Nucleus accumbens (tissue), 56 donors: ENCODE results near the gene CIC.

ENCODE experiments used
- DNase-seq, 56 donors: peaks; one replicate each; lab custom pipeline; 2025; lab: John Stamatoyannopoulos, UW

Gene CIC

DNA sequence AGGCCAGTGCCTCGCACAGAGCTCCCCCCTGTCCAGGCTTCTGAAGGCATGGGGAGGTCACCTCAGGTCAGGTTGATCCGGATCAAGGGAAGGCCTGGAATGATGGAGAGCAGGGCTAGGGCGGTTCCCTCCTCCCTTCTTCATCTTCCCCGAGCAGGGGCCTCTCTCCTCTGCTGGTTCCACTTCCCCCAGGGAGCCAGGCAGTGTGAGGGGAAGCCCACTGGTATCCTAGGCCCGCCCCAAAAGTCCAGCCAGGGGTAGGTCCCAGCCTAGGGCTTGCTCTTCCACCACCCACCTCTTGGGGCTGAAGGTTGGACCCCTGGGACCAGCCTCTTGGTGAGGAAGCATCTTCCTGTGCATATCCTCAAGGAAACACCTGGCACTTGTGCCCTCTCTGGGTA is 16.5 kb downstream of the CIC start:
- no peak for DNase-seq

DNA sequence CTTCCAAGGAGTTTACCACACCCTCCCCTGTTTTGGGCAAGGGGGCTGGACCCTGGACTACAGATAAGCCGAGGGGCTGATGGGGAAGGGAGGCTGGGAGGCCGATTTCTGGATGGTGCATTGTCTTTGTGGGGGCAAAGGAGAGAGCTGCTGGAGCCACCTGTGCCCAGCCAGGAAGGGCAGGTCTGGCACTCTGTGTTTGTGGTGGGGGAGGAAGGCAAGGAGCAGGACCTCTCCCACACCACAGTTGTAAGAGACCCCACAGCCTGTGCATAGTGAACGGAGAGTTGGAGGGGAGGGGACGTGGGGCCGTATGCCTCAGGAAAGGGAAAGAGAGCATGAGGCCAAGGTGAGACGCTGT is 16.9 kb downstream of the CIC start:
- DNase-seq, result no peak

DNA sequence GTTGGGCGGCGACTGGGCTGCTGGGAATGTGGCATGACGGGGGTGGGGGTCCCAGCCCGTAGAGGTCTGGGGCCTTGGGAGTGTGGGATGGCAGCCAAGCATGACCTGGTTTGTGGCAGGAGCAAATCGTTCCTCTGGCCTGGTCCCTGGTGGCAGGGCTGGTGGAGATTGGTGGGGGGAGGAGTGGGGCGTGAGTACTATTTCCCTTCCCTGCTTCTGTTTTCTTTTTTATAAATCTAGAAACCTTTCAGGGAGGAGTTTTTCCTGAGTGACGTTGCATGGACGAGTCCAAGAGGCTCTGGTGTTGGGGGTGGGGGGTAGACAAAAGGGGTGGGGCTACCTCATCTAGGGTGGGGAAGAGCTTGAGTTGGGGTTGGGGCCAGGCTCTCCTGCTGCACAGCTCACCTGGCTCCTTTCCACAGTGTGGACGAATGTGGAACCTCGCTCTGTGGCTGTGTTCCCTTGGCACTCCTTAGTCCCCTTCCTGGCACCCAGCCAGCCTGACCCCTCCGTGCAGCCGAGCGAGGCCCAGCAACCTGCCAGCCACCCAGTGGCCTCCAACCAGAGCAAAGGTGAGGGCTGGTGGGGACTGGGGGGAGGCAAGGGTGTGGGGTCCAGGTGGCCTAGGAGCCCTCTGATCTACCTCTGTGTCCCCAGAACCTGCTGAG is 17.4 kb downstream of the CIC start:
- DNase-seq, result peak in 17 of 56 donors; percentile 6 to 59 (median 24)

DNA sequence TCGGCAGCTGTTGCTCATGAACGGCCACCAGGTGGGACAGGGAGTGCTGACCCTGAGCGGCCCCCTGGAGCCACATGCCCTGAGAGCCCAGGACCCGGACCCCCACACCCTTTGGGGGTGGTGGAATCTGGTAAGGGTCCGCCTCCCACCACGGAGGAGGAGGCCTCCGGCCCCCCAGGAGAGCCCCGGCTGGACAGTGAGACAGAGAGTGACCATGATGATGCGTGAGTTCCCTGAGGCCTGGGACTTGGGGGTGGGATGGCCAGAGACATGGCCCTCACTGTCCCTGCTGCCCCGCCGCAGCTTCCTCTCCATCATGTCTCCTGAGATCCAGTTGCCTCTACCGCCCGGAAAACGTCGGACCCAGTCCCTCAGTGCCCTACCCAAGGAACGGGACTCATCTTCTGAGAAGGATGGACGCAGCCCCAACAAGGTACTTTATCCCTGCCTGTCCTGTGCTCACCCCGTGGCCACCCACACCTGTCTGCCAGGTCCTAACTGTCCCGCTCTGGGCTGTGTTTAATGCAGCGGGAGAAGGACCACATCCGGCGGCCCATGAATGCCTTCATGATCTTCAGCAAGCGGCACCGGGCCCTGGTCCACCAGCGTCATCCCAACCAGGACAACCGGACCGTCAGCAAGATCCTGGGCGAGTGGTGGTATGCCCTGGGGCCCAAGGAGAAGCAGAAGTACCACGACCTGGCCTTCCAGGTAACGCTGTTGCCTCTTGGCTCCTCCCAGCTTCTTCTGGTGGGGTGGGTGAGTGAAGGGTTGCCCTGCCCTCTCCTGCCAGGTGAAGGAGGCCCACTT is 18.2 kb downstream of the CIC start:
- DNase-seq, result no peak

DNA sequence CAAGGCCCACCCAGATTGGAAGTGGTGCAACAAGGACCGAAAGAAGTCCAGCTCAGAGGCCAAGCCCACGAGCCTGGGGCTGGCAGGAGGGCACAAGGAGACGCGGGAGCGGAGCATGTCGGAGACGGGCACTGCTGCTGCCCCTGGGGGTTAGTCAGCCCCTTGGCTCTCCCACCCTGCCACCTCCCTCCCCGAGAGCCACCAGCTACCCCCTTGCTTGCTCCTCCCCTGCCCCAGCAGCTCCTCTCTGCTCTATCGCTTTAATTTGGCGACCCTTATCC is 18.7 kb downstream of the CIC start:
- DNase-seq, result no peak

DNA sequence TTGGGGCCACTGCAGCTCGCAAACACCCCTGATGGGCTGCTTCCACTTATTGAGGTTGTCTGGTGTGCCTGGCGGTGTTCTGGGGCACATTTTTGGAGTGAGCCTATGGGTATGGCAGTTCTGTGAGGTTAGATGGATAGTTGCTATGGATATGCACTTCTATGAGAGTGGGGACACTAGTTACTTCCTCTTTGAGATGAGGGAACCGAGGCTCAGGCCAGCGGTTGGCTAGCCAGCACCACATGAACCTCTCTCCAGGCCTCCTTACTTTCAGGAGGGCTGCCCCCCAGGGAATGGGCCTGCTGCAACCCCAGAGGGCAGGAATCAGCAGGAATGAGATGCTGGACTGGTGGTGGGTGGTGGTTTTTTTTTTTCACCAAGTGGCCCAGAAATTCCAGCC is 19.3 kb downstream of the CIC start:
- no peak for DNase-seq

DNA sequence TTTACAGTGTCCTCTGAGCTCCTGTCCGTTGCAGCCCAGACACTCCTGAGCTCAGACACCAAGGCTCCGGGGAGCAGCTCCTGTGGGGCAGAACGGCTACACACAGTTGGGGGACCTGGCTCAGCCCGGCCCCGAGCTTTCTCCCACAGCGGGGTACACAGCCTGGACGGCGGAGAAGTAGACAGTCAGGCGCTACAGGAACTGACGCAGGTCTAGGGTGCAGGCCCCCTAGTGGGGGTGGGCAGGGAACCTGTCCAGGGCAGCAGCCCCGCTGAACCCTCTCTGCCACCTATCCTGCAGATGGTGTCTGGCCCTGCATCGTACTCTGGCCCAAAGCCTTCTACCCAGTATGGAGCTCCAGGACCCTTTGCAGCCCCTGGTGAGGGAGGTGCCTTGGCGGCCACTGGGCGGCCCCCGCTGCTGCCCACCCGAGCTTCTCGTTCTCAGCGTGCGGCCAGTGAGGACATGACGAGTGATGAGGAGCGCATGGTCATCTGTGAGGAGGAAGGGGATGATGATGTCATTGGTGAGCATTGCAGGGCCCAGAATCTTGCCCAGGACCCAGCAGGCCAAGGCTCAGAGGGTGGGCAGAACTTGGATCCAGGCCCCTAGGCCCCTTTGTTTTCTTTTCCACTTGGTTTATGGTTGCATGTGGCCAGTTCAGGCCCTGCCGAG is 20.0 kb downstream of the CIC start:
- no peak for DNase-seq

DNA sequence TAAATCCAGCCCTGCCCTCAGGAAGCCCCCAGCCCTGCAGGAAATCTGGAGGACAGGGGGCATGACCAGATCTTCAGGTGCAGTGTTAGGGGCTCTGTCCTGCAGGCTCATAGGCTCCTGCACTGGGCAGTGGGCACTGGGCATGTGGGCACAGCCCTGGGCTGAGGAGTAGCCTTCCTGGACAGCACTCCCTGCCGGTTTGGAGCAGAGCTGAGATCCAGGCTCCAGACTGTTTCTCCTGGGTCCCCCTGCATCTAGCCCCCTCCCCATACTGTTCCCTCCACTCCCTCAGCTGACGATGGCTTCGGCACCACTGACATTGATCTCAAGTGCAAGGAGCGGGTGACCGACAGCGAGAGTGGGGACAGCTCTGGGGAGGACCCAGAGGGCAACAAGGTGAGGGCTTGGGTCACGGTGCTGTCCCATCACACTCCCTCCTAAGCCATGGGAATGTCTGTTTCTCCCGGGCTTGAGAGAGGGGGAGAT is 20.5 kb downstream of the CIC start:
- DNase-seq, result no peak

DNA sequence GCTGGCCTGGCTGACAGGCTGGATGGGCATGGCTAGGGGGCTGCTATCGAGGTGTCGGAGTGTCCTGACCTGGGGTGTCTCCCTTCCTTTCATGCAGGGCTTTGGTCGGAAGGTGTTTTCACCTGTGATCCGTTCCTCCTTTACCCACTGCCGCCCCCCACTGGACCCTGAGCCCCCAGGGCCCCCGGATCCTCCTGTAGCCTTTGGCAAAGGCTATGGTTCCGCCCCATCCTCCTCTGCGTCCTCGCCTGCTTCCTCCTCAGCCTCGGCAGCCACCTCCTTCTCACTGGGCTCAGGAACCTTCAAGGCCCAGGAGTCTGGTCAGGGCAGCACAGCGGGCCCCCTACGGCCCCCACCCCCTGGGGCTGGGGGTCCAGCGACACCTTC is 21.1 kb downstream of the CIC start:
- DNase-seq, result no peak

DNA sequence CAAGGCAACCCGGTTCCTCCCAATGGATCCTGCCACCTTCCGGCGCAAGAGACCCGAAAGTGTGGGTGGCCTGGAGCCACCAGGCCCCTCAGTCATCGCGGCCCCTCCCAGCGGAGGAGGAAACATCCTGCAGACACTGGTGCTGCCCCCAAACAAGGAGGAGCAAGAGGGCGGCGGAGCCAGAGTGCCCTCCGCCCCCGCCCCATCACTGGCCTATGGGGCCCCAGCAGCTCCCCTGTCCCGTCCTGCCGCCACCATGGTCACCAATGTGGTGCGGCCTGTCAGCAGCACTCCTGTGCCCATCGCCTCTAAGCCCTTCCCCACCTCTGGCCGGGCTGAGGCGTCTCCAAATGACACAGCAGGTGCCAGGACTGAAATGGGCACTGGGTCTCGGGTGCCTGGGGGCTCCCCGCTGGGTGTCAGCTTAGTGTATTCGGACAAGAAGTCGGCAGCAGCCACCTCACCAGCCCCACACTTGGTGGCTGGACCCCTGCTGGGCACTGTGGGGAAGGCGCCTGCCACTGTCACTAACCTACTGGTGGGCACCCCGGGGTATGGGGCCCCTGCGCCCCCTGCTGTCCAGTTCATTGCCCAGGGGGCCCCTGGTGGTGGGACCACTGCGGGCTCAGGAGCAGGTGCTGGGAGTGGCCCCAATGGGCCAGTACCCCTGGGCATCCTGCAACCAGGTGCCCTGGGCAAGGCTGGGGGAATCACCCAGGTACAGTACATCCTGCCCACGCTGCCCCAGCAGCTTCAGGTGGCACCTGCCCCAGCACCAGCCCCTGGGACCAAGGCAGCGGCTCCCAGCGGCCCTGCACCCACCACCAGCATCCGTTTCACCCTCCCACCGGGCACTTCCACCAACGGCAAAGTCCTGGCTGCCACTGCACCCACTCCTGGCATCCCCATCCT is 21.7 kb downstream of the CIC start:
- no peak for DNase-seq

DNA sequence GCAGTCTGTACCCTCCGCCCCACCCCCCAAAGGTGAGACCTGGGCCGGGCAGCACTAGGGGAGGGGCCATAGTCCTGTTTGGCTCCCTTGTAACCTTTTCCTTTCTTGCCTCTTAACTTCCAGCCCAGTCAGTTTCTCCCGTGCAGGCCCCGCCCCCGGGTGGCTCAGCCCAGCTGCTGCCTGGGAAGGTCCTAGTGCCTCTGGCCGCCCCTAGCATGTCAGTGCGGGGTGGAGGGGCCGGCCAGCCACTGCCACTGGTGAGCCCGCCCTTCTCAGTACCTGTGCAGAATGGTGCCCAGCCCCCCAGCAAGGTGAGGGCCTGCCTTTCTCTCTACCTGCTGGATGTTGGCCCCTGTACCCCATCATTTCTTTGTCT is 22.4 kb downstream of the CIC start:
- no peak for DNase-seq

DNA sequence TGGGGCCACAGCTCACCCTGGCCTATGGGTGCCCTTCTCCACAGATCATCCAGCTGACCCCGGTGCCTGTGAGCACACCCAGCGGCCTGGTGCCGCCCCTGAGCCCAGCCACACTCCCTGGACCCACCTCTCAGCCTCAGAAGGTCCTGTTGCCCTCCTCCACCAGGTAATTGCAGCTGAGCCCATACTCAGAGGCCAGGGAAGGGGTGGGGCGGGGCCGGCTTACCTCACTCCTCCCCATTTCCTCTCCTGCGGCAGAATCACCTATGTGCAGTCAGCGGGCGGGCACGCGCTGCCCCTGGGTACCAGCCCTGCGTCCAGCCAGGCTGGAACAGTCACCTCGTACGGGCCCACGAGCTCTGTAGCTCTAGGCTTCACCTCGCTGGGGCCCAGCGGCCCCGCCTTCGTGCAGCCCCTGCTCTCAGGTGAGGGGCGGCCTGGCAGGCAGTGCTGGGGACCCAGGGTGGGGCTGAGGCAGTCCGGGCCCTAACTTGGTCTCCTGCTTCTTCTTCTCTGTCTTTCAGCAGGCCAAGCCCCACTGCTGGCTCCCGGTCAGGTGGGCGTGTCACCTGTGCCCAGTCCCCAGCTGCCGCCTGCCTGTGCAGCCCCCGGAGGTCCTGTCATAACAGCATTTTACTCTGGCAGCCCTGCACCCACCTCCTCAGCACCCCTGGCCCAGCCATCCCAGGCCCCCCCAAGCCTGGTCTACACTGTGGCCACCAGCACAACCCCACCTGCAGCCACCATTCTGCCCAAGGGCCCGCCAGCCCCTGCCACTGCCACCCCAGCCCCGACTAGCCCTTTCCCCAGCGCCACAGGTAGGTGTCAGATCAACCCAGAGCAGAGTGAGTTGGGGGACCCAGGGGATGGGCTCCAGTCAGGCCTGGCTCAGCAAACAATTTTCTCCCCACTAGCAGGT is 23.2 kb downstream of the CIC start:
- no peak for DNase-seq

DNA sequence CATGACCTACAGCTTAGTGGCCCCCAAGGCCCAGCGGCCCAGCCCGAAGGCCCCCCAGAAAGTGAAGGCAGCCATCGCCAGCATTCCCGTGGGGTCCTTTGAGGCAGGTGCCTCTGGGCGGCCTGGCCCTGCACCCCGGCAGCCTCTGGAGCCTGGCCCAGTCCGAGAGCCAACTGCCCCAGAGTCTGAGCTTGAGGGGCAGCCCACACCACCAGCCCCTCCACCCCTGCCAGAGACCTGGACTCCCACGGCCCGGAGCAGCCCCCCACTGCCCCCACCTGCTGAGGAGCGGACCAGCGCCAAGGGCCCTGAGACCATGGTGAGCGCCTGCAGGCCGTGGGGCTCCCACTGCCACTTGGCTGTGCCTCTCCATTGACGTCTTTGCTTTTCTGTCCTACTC is 23.9 kb downstream of the CIC start:
- DNase-seq, result no peak

DNA sequence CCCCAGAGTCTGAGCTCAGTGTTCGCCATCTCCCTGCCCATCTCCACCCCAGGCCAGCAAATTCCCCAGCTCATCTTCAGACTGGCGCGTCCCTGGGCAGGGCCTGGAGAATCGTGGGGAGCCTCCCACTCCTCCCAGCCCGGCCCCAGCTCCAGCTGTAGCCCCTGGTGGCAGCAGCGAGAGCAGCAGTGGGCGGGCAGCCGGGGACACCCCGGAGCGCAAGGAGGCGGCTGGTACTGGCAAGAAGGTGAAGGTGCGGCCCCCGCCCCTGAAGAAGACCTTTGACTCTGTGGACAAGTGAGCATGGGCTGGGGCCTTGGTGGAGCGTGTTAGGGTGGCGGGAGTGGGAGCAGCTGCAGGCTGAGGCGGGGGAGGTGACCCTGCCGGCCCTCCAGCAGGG is 24.5 kb downstream of the CIC start:
- DNase-seq, result no peak

DNA sequence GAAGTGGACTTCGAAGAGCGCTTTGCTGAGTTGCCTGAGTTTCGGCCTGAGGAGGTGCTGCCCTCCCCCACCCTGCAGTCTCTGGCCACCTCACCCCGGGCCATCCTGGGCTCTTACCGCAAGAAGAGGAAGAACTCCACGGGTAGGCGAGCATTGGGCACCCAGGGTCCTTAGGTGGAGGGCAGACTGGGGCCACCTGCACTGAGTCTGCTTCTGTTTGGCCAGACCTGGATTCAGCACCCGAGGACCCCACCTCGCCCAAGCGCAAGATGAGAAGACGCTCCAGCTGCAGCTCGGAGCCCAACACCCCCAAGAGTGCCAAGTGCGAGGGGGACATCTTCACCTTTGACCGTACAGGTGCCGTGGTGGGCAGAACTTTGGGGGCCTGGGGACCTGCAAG is 24.9 kb downstream of the CIC start:
- no peak for DNase-seq

DNA sequence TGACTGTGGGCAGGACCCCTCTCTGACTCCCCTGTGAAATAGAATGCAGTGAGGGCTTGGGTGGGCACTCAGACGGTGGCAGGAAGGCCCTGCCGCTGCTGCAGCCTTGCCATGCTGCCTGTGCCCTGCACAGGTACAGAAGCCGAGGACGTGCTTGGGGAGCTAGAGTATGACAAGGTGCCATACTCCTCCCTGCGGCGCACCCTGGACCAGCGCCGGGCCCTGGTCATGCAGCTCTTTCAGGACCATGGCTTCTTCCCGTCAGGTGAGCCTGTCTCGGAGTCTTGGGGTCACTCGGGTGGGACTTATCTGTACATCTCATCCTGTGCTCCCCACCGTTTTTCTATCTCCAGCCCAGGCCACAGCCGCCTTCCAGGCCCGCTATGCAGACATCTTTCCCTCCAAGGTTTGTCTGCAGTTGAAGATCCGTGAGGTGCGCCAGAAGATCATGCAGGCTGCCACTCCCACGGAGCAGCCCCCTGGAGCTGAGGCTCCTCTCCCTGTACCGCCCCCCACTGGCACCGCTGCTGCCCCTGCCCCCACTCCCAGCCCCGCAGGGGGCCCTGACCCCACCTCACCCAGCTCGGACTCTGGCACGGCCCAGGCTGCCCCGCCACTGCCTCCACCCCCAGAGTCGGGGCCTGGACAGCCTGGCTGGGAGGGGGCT is 25.6 kb downstream of the CIC start:
- no peak for DNase-seq

DNA sequence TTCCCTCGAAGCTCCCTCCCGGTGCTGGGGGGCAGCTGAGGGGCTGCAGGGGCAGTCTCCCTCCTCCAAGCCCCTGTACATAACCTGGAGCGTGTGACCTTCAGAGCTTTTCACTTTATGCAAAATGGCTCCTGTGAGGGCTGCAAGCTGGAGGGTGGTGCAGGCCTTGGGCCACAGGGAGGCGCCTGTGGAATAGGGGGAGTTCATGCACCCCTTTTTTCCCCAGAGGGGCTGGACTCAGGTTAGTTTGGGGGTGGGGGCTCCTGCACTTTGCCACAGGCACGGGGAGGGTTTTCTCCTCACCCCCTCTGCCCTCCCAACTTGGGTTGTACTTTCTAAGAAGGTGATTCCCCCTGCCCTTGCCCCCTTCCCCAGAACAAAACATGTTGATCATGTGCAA is 26.3 kb downstream of the CIC start:
- DNase-seq, result no peak

DNA sequence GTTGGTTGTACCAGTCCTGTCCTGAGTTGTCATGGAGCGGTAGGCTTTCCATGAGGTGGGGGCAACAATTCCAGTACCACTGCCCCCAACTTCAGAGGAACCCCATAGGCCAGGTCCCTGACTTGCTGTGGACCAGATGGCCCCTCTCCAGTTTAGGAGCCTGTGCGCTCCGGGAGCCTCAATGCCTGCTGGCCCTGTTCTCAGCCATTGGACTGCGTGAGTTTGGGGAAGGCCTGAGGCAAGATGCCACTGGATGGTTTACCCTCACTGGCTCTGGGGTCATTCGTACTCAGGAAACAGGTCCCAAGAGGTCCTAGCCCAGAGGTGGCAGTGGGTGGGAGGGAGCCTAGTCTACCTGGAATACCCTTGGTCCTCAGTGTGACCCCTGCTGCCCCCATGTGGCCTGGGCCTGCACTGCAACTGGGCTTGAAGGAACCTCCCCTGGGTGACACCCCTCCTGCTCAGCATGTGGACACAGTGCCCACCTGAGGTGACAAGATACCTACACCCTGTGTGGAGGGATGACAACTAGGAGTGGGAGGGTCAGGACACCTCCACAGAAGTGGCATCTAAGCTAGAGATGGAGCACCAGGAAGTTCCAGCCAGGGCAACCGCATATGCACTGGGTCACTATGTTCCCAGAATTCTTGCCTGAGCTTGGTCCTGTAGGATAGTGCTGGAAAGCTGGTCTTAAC is 26.9 kb downstream of the CIC start:
- peak in 50 of 56 donors; percentile 23 to 89 (median 63) for DNase-seq

DNA sequence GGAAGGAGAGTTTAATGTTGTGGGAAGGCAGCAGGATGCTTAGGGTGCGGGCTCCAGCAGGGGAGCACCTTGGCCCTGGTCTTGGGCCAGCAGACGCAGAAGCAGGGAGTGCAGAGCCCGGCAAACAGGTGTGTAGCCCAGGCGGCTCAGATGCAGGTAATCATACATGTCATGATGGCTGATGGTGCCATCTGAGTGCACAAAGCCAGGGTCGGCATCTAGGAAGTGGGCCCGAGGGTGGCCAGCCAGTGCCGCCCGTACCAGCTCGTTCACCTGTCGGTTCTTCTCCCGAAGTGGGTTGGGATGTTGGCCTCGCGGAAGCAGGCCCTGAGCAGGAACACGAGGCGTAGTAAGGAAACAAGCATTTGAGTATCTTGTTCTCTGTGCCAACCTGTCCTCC is 28.0 kb downstream of the CIC start:
- no peak for DNase-seq
